Osteocyte (in vitro differentiated cells): ENCODE results near the gene OPCML. TPM values are rescaled to one million over a fixed set of nuclear protein-coding genes. Genes with fewer than 3 reads are reported as not detected.

Experiments
- DNase-seq: peaks from one replicate; pipeline ENCODE4 v3.0.0; 2021; ENCODE audit warnings: mixed read lengths; ENCODE audit not compliant: unreplicated experiment; ENCODE audit errors: extremely low spot score
- H3K27ac Mint-ChIP-seq: one replicate; pipeline ENCODE4 v1.8.0; 2021; ENCODE audit warnings: mild to moderate bottlenecking, mixed read lengths; ENCODE audit not compliant: unreplicated experiment
- H3K27me3 Mint-ChIP-seq: one replicate; pipeline ENCODE4 v1.8.0; 2021; ENCODE audit warnings: mixed read lengths; ENCODE audit not compliant: unreplicated experiment
- H3K36me3 Mint-ChIP-seq: one replicate; pipeline ENCODE4 v1.8.0; 2021; ENCODE audit warnings: mixed read lengths; ENCODE audit not compliant: unreplicated experiment
- H3K4me1 Mint-ChIP-seq: one replicate; pipeline ENCODE4 v1.8.0; 2021; ENCODE audit warnings: mixed read lengths; ENCODE audit not compliant: unreplicated experiment
- H3K4me3 Mint-ChIP-seq: one replicate; pipeline ENCODE4 v1.8.0; 2021; ENCODE audit warnings: mild to moderate bottlenecking, moderate library complexity, mixed read lengths; ENCODE audit not compliant: unreplicated experiment
- H3K9me3 Mint-ChIP-seq: one replicate; pipeline ENCODE4 v1.8.0; 2021; ENCODE audit warnings: mixed read lengths; ENCODE audit not compliant: unreplicated experiment
- total RNA-seq: library from RNA; stranded (reverse); gene quantifications from 2 replicates; pipeline ENCODE4 v1.2.1, GENCODE V29; 2021
- TF ChIP-seq, protein P1 (sequence below): fragments of 200-600 bp; sonication (generic); IDR thresholded peaks from 2 replicates; pipeline ENCODE4 v1.5.0; 2021; ENCODE audit warnings: antibody characterized with exemption, mild to moderate bottlenecking, moderate library complexity

OPCML gene
- total RNA-seq, 1 donor from 2014 or later = 0.11 TPM

DNA sequence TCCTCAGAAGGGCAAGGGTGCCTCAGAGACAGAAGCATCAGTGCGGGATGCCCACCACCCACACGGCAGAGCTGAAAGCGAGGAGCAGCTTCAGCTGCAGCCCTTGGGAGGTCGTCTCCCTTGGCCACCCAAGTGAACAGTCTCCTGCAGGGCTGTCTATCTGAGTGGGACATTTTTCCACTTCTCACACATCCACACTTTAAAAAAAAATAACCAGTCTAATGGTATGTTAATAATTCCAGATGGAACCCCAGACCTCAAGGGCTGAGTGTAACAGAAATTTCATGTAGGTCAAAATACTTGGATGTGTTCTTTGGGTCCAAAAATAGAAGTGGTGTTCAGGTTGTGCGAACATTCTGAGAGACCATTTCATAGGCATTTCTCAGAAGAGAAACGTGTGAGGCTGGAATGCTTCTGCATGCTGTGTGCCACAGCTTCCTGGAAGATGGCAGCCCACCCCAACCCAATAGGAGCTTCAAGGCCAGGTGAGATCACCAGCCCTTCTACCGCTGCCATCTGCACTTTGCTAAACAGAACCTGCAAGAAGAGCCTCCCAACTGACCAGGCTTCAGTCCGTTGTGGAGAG, 623.2 kb downstream of the OPCML start:
- TF ChIP-seq, protein P1, sequence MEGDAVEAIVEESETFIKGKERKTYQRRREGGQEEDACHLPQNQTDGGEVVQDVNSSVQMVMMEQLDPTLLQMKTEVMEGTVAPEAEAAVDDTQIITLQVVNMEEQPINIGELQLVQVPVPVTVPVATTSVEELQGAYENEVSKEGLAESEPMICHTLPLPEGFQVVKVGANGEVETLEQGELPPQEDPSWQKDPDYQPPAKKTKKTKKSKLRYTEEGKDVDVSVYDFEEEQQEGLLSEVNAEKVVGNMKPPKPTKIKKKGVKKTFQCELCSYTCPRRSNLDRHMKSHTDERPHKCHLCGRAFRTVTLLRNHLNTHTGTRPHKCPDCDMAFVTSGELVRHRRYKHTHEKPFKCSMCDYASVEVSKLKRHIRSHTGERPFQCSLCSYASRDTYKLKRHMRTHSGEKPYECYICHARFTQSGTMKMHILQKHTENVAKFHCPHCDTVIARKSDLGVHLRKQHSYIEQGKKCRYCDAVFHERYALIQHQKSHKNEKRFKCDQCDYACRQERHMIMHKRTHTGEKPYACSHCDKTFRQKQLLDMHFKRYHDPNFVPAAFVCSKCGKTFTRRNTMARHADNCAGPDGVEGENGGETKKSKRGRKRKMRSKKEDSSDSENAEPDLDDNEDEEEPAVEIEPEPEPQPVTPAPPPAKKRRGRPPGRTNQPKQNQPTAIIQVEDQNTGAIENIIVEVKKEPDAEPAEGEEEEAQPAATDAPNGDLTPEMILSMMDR = no peak
- no peaks in the 10 kb centered on the region for H3K9me3 Mint-ChIP-seq
- peaks cover 9% of the 10 kb centered on the region for H3K4me1 Mint-ChIP-seq
- H3K4me3 Mint-ChIP-seq = no peak overlapping the region
- no peak for DNase-seq
- H3K36me3 Mint-ChIP-seq = no peaks in the 10 kb centered on the region
- no peaks in the 10 kb centered on the region for H3K27me3 Mint-ChIP-seq
- no peak overlapping the region for H3K27ac Mint-ChIP-seq

DNA sequence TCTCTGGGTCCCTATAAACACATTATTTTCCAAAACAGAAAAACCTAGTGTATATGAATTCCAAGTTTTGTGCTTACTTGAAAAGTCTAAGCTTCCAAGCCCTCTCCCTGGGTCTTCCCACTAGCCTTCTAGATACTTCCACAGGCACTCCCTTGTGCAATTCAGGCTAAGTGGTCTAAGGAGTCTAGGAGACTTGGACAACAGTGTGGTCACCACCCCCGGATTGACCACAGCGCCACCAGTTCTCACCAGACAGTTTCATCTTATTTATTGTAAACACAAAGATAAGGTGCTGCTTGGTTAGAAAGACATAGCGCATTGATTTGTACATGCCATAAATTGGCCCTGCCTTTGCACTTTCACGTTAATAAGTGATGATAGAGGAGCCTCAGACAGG, 623.9 kb downstream of the OPCML start:
- Mint-ChIP-seq H3K36me3 (no peaks in the 10 kb centered on the region), H3K4me3 (no peak overlapping the region), H3K4me1 (peaks cover 9% of the 10 kb centered on the region), H3K27ac (no peak overlapping the region), H3K9me3 (no peaks in the 10 kb centered on the region), H3K27me3 (no peaks in the 10 kb centered on the region)
- no peak for DNase-seq
- TF ChIP-seq, protein P1 = no peak

DNA sequence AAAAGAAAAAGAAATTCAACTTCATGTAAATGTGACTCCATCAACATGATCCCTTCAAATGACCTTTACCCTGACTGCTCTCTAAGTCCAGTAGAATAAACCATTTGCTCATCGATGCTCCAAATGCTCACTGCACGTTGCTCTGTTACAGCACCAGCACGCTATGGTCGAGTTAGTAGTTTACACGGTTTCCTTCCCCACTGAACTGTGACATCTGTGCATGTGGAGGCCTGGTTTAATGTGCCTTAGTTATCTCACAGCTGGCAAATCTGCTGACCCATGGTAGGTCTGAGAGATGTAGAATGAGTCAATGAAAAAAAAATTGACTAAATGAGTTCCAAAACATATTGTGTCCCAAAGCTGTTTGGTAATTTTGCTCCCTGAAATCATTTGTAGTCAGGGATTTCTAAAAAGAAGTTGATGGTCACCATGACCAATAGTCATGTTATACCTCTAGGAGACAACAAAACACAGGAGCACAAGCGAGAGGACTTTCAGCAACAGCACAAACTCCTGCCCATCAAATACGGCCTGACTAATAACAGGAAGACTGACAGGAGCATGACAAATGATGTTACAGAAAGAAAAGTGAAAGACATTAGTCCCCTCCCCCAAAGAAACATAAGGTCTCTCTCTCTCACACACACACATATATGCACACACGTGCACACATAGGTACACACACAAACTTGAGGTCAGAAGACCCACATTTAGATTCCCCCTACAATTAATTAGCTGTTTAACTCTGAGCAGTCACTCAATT, 624.5 kb downstream of the OPCML start:
- no peak for DNase-seq
- TF ChIP-seq, protein P1 = no peak
- Mint-ChIP-seq H3K4me3 (no peak overlapping the region), H3K27me3 (no peaks in the 10 kb centered on the region), H3K27ac (no peak overlapping the region), H3K4me1 (peaks cover 9% of the 10 kb centered on the region), H3K36me3 (no peaks in the 10 kb centered on the region), H3K9me3 (no peaks in the 10 kb centered on the region)

- TF ChIP-seq, protein P1 = no peak
- Mint-ChIP-seq H3K36me3 (no peaks in the 10 kb centered on the region), H3K9me3 (no peaks in the 10 kb centered on the region), H3K27ac (no peak overlapping the region), H3K4me1 (no peaks in the 10 kb centered on the region), H3K4me3 (no peak overlapping the region), H3K27me3 (no peaks in the 10 kb centered on the region)
- no peak for DNase-seq
Measured at GRCh38 chr11:132904607-132905006, 627.7 kb downstream of the OPCML start.

DNA sequence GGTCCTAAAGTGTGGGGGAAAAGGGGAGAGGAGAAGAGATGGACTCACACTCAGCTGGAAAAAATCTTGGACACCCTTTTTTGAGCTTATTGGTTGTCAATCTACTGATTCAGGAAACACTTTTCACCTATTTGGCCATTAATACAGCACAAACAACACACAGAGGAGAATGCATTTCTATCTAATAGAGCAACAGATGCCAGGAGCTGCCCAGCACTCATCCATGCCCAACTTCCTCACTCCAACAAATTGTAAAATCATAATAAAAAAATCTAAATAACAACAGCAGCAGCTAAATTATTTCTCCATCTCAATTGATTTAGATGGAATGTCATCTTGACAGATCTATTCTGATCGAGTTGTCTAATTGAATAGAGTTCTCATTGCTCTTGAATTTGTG, 628.2 kb downstream of the OPCML start:
- no peak for DNase-seq
- H3K9me3 Mint-ChIP-seq = no peaks in the 10 kb centered on the region
- H3K36me3 Mint-ChIP-seq = no peaks in the 10 kb centered on the region
- H3K4me3 Mint-ChIP-seq = no peak overlapping the region
- H3K27ac Mint-ChIP-seq = no peak overlapping the region
- no peaks in the 10 kb centered on the region for H3K27me3 Mint-ChIP-seq
- TF ChIP-seq, protein P1 = no peak
- H3K4me1 Mint-ChIP-seq = no peaks in the 10 kb centered on the region
